ENCODE results near the gene IRAK3. TPM values are rescaled to one million over a fixed set of nuclear protein-coding genes. Genes with fewer than 3 reads are reported as not detected.

Gene IRAK3
- total RNA-seq, 4 donors from 2014 or later: 3.8 to 8.8 (median 7.1) TPM

DNA sequence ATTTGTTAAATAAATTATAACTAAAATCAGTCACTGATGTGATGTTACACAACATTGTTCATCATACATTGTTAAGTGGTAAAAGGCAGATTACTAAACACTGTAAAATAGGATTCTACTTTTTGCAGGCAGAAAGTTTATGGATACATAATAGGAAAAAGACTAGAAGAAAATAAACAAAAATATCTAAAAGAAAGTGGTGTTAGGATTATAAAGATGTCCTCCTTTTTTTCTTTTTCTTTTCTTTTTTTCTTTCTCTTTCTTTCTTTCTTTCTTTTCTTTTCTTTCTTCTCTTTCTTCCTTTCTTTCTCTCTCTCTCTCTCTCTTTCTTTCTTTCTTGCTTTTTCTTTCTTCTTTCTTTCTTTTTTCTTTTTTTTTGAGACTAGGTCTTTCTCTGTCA, 73.7 kb downstream of the IRAK3 start:
- H3K4me1 ChIP-seq: no peaks in the 10 kb centered on the region

DNA sequence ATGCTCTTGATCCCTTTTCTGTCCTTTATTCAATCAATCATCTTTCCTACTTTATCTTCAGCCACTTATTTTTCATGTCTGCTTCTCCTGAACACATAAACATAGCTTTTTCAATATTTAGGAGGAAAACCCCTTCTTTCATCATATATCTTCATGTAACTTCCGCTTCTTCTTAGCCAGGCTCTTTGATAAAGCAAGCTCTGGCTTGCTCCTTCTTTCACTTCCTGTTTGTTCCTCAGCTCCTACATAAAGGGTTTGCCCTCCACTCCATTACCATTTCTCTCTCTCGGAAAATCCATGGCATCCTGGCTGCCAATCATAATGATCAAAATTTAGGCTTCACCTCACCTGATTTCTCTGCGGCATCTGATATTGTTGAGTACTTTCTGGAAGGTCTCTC, 79.5 kb downstream of the IRAK3 start:
- TF ChIP-seq, protein P1, sequence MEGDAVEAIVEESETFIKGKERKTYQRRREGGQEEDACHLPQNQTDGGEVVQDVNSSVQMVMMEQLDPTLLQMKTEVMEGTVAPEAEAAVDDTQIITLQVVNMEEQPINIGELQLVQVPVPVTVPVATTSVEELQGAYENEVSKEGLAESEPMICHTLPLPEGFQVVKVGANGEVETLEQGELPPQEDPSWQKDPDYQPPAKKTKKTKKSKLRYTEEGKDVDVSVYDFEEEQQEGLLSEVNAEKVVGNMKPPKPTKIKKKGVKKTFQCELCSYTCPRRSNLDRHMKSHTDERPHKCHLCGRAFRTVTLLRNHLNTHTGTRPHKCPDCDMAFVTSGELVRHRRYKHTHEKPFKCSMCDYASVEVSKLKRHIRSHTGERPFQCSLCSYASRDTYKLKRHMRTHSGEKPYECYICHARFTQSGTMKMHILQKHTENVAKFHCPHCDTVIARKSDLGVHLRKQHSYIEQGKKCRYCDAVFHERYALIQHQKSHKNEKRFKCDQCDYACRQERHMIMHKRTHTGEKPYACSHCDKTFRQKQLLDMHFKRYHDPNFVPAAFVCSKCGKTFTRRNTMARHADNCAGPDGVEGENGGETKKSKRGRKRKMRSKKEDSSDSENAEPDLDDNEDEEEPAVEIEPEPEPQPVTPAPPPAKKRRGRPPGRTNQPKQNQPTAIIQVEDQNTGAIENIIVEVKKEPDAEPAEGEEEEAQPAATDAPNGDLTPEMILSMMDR (IDR thresholded peaks at IDR 0.05): no peak
- no peak for TF ChIP-seq EP300 (IDR thresholded peaks at IDR 0.05)
- TF ChIP-seq POLR2A (IDR thresholded peaks at IDR 0.05): no peak
- H3K27me3 ChIP-seq: no peaks in the 10 kb centered on the region
- no peaks in the 10 kb centered on the region for H3K9me3 ChIP-seq
- no peak overlapping the region for H3K4me3 ChIP-seq
- H3K27ac ChIP-seq: no peak overlapping the region
- no peaks in the 10 kb centered on the region for H3K36me3 ChIP-seq
- DNase-seq (ENCODE audit: low spot score in 2 of 2): no peak
- H3K4me1 ChIP-seq: no peaks in the 10 kb centered on the region
- 57% methylated on average over 3 of the region's 3 CpGs for WGBS

More for the DNA sequence above, 73.7 kb downstream of the IRAK3 start:
- Histone ChIP-seq H3K4me3 (no peak overlapping the region), H3K9me3 (no peaks in the 10 kb centered on the region), H3K27me3 (no peaks in the 10 kb centered on the region), H3K27ac (no peak overlapping the region), H3K36me3 (no peaks in the 10 kb centered on the region)
- DNase-seq (ENCODE audit: low spot score in 2 of 2): no peak
- no peak for TF ChIP-seq EP300 (IDR thresholded peaks at IDR 0.05)
- TF ChIP-seq, protein P1 (IDR thresholded peaks at IDR 0.05): no peak
- TF ChIP-seq POLR2AphosphoS5 (IDR thresholded peaks at IDR 0.05): no peak
- TF ChIP-seq POLR2A (IDR thresholded peaks at IDR 0.05): no peak

DNA sequence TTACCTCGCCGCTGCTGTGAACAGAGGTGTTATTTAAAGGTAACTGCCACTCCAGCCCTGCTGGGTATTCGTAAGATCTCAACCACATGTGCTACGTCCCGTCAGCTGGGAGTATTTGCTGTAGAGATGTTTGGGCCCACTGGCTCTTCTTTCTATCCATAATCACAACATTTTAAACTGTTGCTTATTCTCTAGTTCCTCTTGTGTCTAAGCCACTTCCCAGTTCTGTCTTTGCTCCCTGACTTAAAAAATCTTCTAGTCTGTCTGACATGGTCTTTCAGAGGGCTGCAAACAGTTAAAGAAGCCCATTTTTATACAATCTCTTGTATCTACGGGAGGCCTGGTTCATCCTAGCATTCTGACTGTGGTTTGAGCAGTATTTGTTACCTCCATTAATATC, 80.1 kb downstream of the IRAK3 start:
- TF ChIP-seq EP300 (IDR thresholded peaks at IDR 0.05) (no peak), POLR2A (IDR thresholded peaks at IDR 0.05) (no peak), POLR2AphosphoS5 (IDR thresholded peaks at IDR 0.05) (no peak)
- TF ChIP-seq, protein P1 (IDR thresholded peaks at IDR 0.05): no peak
- Histone ChIP-seq H3K36me3 (no peaks in the 10 kb centered on the region), H3K4me3 (no peak overlapping the region), H3K27me3 (no peaks in the 10 kb centered on the region), H3K9me3 (no peaks in the 10 kb centered on the region), H3K27ac (no peak overlapping the region), H3K4me1 (no peaks in the 10 kb centered on the region)
- no peak for DNase-seq (ENCODE audit: low spot score in 2 of 2)
- 83% methylated on average over 6 of the region's 6 CpGs for WGBS

GRCh38 chr12:66269757-66270383, 80.9 kb downstream of the IRAK3 start:
- H3K27ac ChIP-seq: no peak overlapping the region
- no peaks in the 10 kb centered on the region for H3K36me3 ChIP-seq
- no peak for DNase-seq (ENCODE audit: low spot score in 2 of 2)
- no peaks in the 10 kb centered on the region for H3K4me1 ChIP-seq
- H3K27me3 ChIP-seq: no peaks in the 10 kb centered on the region
- H3K4me3 ChIP-seq: no peak overlapping the region
- 64% methylated on average over 5 of the region's 5 CpGs for WGBS
- TF ChIP-seq, protein P1 (IDR thresholded peaks at IDR 0.05): peak in 1 of 2 donors; percentile 40
- TF ChIP-seq POLR2A (IDR thresholded peaks at IDR 0.05): no peak
- H3K9me3 ChIP-seq: no peaks in the 10 kb centered on the region

GRCh38 chr12:66270613-66271012, 81.6 kb downstream of the IRAK3 start:
- WGBS: 81% methylated on average over 1 of the region's 1 CpG
- Histone ChIP-seq H3K27me3 (no peaks in the 10 kb centered on the region), H3K36me3 (no peaks in the 10 kb centered on the region), H3K27ac (no peak overlapping the region), H3K4me1 (no peaks in the 10 kb centered on the region), H3K9me3 (no peaks in the 10 kb centered on the region), H3K4me3 (no peak overlapping the region)
- DNase-seq (ENCODE audit: low spot score in 2 of 2): no peak
- TF ChIP-seq EP300 (IDR thresholded peaks at IDR 0.05): no peak
- TF ChIP-seq POLR2AphosphoS5 (IDR thresholded peaks at IDR 0.05): no peak
- TF ChIP-seq, protein P1 (IDR thresholded peaks at IDR 0.05): no peak
- TF ChIP-seq POLR2A (IDR thresholded peaks at IDR 0.05): no peak
